Measurements from ENCODE around the gene TRIM66. TPM values are rescaled to one million over a fixed set of nuclear protein-coding genes. Genes with fewer than 3 reads are reported as not detected.
A peak's percentile ranks its signal among the peaks of the same experiment; 100 is the strongest.

The TRIM66 gene
- total and polyA plus RNA-seq, 2 donors, result 3.2 to 7.8 TPM

DNA sequence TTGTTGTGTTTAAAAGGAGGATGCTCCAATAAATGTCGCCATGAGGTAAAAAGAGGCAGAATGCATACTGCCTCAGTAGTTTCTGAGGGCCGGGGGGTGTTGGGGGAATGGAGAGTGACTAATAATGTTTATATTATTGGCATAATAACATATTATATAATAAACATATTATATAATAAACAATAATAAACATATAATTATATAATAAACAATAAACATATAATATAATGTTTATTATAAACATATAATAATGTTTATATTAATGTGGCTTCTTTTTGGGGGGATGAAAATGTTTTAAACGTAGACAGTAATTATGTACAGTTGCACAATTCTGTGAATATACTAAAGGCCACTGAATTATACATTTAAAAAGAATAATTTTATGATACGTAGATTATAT lies 35.6 kb downstream of the TRIM66 start:
- peaks cover 5% of the 10 kb centered on the region for H3K36me3 ChIP-seq (ENCODE audit: insufficient read depth)

DNA sequence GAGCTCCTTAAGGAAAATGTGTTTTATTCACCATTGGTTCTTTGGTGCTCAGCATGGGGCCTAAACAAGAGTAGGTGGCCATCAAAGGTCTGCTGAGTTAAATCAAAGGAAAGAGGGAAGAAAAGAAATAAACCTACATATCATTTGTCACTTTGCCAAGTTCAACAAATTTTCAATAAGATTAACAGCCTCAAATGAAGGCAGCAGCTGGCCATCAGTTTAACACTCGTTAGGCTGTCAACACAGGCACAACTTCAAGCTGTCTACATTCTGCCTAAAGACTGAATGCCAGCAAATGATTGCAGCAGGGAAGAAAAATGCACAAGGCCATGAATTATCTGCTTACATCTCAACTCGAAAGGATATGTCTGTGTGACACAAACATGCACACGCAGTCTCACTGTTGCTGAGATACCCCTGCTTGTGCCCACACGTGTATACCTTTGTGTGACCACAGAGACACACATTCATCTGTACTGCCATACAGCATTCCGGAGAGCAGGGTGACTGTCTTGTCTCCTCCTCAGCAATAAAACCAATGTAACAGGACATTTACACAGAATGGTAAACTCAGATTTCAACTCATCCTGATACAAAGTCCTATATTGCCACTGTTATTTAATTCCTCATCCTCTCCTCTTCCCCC lies 40.1 kb downstream of the TRIM66 start:
- WGBS, result 68% methylated on average over 5 of the region's 5 CpGs
- peaks cover 6% of the 10 kb centered on the region for H3K36me3 ChIP-seq (ENCODE audit: insufficient read depth)

More for the DNA sequence above, 35.6 kb downstream of the TRIM66 start:
- H3K27ac ChIP-seq (ENCODE audit: low read depth), result no peak overlapping the region
- H3K4me3 ChIP-seq (ENCODE audit: low read depth, low read length), result no peak overlapping the region
- WGBS, result 93% methylated on average over 4 of the region's 4 CpGs
- no peak for DNase-seq (ENCODE audit: extremely low spot score)
- no peaks in the 10 kb centered on the region for H3K4me1 ChIP-seq (ENCODE audit: insufficient read depth)

DNA sequence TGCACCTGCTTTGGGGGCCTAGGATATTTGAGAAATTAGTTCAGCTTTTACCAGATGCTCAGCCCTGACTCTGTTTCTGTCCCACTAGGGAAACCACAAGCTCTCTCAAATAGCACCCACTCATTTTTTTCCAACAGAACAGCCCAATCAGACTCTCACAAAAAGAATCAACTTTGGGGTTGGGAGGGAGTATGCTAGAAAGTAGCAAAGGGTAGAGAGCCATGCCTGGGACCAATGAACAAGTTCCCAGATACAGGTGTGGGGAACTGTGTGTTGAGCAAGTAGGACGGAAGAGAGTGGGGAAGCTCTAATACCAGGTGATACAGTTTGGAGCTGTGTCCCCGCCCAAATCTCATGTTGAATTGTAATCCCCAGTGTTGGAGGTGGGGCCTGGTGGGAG lies 41.1 kb downstream of the TRIM66 start:
- Histone ChIP-seq H3K27ac (ENCODE audit: low read depth) (no peak overlapping the region), H3K4me3 (ENCODE audit: low read depth, low read length) (no peak overlapping the region), H3K4me1 (ENCODE audit: insufficient read depth) (no peaks in the 10 kb centered on the region), H3K36me3 (ENCODE audit: insufficient read depth) (peaks cover 4% of the 10 kb centered on the region)
- DNase-seq (ENCODE audit: extremely low spot score), result no peak
- 95% methylated on average over 2 of the region's 2 CpGs for WGBS

More for the DNA sequence above, 40.1 kb downstream of the TRIM66 start:
- H3K27ac ChIP-seq (ENCODE audit: low read depth), result no peak overlapping the region
- no peak overlapping the region for H3K4me3 ChIP-seq (ENCODE audit: low read depth, low read length)
- no peaks in the 10 kb centered on the region for H3K4me1 ChIP-seq (ENCODE audit: insufficient read depth)
- DNase-seq (ENCODE audit: extremely low spot score), result no peak

DNA sequence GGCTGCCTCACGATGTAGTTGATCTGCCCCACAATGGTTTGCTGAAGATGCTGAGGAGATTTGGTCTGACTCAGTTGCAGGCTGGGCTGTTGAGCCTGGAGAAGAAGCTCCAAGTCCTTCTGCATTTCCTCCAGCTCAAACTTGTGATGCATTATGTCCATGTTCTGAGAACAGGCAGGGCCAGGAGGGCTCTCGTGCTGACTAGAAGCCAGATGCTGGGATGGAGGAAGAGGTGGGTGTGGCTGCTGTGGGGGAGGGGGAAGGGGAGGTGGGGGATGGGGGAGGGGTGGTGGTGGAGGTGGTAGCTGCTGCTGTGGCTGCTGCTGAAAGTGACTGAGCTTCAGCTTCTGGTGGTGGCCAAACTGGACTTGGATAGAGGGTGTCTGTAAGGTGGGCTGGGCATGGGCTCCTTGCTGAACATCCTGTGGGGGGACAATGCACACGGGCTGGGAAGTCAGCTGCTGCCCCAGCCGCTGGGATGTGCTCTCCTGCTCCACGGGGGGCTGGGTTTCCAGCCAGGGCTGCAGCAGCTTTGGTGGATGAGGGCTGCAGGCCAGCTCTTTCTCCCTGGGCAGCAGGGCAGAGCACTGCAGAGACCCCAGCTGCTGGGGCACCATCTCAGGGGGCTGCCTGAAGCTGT lies 42.1 kb downstream of the TRIM66 start:
- Histone ChIP-seq H3K36me3 (ENCODE audit: insufficient read depth) (peaks cover 1% of the 10 kb centered on the region), H3K4me3 (ENCODE audit: low read depth, low read length) (no peak overlapping the region), H3K27ac (ENCODE audit: low read depth) (no peak overlapping the region), H3K4me1 (ENCODE audit: insufficient read depth) (no peaks in the 10 kb centered on the region)
- 50% methylated on average over 5 of the region's 5 CpGs for WGBS
- DNase-seq (ENCODE audit: extremely low spot score), result no peak

DNA sequence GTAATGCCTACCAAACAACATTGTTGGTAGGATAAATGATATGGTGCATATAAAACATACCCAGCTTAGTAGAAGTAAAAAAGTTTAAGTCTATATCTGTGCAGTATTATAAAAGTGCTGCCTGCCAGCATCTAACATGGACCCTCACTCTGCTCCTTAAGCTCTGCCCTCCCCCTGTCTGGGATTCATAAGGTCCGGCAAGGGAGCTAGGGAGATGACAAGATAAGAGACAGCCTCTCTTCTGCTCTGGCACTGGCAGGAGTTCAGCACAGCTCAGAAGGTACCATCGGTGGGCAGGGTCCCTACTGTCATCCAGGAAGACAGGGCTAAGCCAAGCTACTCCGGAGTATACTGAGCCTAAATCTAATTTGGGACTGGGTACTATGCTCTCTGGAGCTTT lies 42.8 kb downstream of the TRIM66 start:
- 77% methylated on average over 3 of the region's 3 CpGs for WGBS
- peaks cover 1% of the 10 kb centered on the region for H3K36me3 ChIP-seq (ENCODE audit: insufficient read depth)
- DNase-seq (ENCODE audit: extremely low spot score), result no peak

DNA sequence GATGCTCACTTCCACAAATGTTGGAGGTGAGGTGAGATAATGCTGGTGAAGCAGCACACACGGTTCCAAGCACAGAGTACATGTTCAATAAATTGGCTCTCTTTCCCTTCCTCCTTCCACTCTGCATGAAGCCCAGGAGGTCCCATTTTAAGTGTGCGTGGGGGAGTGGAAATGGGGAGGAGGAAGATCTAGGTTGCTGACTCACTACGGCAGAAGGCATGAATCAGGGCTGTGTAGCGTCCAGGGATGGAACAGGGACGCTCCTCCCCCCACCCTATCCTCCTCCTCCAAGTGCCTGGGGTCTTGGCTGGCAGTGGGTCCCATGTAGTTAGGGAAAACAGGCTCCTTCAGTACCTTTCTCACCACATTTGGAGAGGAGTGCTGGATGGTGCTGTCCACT lies 44.2 kb downstream of the TRIM66 start:
- Histone ChIP-seq H3K4me3 (ENCODE audit: low read depth, low read length) (no peak overlapping the region), H3K36me3 (ENCODE audit: insufficient read depth) (peaks cover 1% of the 10 kb centered on the region), H3K4me1 (ENCODE audit: insufficient read depth) (no peaks in the 10 kb centered on the region), H3K27ac (ENCODE audit: low read depth) (no peak overlapping the region)
- 93% methylated on average over 5 of the region's 5 CpGs for WGBS
- no peak for DNase-seq (ENCODE audit: extremely low spot score)

More for the DNA sequence above, 42.8 kb downstream of the TRIM66 start:
- no peak overlapping the region for H3K27ac ChIP-seq (ENCODE audit: low read depth)
- no peaks in the 10 kb centered on the region for H3K4me1 ChIP-seq (ENCODE audit: insufficient read depth)
- H3K4me3 ChIP-seq (ENCODE audit: low read depth, low read length), result no peak overlapping the region

DNA sequence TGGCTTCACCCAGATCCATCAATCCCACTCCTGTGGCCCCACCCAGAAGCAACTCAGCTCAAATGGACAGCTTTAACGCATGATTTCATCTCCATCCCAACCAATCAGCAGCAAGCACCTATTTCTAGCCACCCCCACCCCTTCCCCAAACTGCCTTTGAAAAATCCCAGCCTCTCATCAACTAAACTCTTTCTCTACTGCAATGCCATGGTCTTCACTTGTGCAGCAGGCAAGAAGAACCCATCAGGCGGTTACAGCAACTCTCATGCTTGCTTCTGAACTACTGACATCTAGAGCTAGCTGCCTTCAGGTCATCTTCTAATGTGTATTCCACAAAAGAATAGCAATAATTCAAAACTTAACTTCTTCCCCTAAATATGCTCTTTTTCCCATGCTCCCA lies 46.3 kb downstream of the TRIM66 start:
- H3K36me3 ChIP-seq (ENCODE audit: insufficient read depth), result peaks cover 1% of the 10 kb centered on the region
- over 99% methylated on average over 2 of the region's 2 CpGs for WGBS
- no peak for DNase-seq (ENCODE audit: extremely low spot score)

DNA sequence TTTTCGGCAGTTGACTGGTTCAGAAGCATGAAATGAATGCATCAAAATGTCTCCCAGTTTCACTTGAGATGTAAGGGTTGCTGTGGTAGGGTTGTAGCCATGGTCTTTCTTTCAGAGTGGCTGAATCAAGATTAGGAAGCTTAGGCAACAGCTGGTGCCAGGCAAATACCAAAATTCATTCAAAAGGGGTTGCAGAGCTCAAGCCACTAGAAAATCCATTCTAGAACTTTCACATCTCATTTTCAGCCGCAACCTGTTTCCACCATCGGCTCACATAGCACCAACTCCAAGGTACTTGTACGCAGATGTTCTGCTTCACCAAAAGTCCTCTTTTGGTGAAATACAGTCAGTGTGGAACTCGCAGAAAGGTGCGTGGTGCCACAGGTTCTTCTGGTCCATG lies 48.0 kb downstream of the TRIM66 start:
- no peak overlapping the region for H3K4me3 ChIP-seq (ENCODE audit: low read depth, low read length)
- WGBS, result 96% methylated on average over 6 of the region's 6 CpGs
- no peak overlapping the region for H3K27ac ChIP-seq (ENCODE audit: low read depth)
- H3K36me3 ChIP-seq (ENCODE audit: insufficient read depth), result peaks cover 1% of the 10 kb centered on the region
- no peak for DNase-seq (ENCODE audit: extremely low spot score)
- H3K4me1 ChIP-seq (ENCODE audit: insufficient read depth), result no peaks in the 10 kb centered on the region

More for the DNA sequence above, 46.3 kb downstream of the TRIM66 start:
- Histone ChIP-seq H3K4me3 (ENCODE audit: low read depth, low read length) (no peak overlapping the region), H3K4me1 (ENCODE audit: insufficient read depth) (no peaks in the 10 kb centered on the region), H3K27ac (ENCODE audit: low read depth) (no peak overlapping the region)

DNA sequence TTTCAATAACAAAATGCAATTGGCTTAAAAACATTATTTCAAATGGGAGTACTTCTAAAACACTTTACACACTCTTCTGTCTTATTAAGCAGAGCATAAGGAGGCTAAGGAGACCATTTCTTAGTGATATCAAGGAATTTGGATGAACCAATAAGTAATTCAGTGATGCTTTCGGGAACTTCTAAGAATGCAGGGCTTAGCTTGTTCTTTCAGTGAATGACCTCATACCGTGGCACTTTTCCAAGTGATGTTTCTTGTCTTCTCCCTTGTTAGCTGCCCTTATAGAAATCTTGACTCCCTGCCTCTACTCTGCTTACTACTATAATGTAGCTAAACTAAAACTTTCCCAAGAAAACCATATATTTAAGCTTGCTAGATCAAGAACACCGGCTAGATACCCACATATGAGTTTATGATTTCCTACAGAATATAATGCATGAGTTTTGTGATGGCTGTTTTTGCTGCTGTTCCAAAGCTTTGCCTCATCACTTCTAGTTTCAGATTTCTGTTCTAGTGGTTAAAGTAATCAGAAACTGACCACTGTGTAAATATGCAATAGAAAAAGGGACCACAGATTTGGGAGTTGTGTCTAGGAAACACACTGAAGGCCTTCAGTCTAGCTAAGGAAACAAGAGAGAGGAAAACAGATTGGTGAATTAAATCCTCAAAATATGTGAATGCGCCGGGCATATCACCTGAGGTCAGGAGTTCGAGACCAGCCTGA lies 50.9 kb downstream of the TRIM66 start:
- 53% methylated on average over 6 of the region's 6 CpGs for WGBS
- Histone ChIP-seq H3K4me1 (ENCODE audit: insufficient read depth) (no peaks in the 10 kb centered on the region), H3K36me3 (ENCODE audit: insufficient read depth) (no peaks in the 10 kb centered on the region), H3K4me3 (ENCODE audit: low read depth, low read length) (no peak overlapping the region), H3K27ac (ENCODE audit: low read depth) (no peak overlapping the region)
- peak; percentile 53 for DNase-seq (ENCODE audit: extremely low spot score)

DNA sequence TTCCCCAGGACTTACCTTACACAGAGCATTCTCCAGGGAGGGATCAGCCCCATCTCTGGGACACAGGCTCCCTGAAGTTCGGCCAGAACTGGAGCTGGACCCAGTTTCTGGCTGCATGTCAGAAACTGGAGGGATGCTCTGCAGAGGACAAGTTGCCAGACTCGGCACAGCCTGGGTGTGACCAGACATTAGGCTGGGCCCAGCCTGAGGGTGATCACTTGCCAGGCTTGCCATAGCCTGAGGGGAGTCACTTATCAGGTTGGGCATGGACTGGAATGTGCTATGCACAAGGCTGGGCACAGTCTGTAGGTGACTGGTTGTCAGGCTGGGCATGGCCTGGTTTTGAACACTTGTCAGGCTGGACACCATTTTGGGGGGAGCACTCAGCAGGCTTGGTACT lies 57.8 kb downstream of the TRIM66 start:
- 79% methylated on average over 2 of the region's 2 CpGs for WGBS
- no peak overlapping the region for H3K4me3 ChIP-seq (ENCODE audit: low read depth, low read length)
- H3K4me1 ChIP-seq (ENCODE audit: insufficient read depth), result no peaks in the 10 kb centered on the region
- no peak for DNase-seq (ENCODE audit: extremely low spot score)
- H3K27ac ChIP-seq (ENCODE audit: low read depth), result no peak overlapping the region
- H3K36me3 ChIP-seq (ENCODE audit: insufficient read depth), result peaks cover 4% of the 10 kb centered on the region

DNA sequence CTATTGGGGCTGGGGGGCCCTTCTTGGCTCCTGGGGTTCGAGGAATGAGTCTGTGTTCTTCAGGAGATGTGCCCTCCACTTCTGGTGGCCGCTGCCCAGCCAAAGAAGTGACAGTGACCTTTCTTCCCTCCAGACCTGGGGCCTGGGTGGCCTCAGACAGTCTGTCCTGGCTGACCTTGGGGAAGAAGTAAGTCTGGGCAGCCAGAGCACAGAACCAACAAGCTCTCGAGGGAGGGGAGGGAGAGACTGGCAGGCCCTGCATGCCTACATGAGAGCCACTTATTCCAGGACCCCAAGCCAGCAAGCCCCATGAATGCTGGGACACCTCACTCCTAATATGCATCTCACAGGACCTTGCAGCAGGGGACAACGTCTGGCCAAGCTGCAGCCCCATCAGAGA lies 61.3 kb downstream of the TRIM66 start:
- H3K4me1 ChIP-seq (ENCODE audit: insufficient read depth), result no peaks in the 10 kb centered on the region
- WGBS, result 72% methylated on average over 4 of the region's 4 CpGs
- H3K36me3 ChIP-seq (ENCODE audit: insufficient read depth), result peaks cover 4% of the 10 kb centered on the region
- H3K27ac ChIP-seq (ENCODE audit: low read depth), result no peak overlapping the region
- no peak for DNase-seq (ENCODE audit: extremely low spot score)
- H3K4me3 ChIP-seq (ENCODE audit: low read depth, low read length), result no peak overlapping the region

DNA sequence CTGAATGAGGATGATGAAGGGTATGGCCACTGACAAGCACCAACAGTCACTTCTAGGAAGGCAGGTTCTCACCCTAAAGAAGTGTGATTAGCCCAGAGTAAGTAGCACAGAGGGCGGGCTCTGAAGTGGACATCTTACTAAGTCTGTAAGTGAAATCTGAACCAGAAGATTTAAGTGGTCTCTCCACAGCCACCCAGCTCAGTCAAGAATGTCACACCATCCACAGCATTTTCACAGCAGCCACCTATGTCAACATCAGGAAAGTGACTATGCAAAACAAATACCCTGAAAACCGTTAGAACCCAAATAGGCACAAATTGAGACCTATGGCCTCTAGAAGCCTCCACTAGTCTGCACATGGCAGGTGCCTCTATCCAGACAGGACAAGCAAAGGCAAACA lies 65.4 kb downstream of the TRIM66 start:
- H3K27ac ChIP-seq (ENCODE audit: low read depth), result no peak overlapping the region
- H3K4me1 ChIP-seq (ENCODE audit: insufficient read depth), result no peaks in the 10 kb centered on the region
- no peaks in the 10 kb centered on the region for H3K36me3 ChIP-seq (ENCODE audit: insufficient read depth)
- WGBS, result 84% methylated on average over 2 of the region's 2 CpGs
- DNase-seq (ENCODE audit: extremely low spot score), result no peak
- no peak overlapping the region for H3K4me3 ChIP-seq (ENCODE audit: low read depth, low read length)

DNA sequence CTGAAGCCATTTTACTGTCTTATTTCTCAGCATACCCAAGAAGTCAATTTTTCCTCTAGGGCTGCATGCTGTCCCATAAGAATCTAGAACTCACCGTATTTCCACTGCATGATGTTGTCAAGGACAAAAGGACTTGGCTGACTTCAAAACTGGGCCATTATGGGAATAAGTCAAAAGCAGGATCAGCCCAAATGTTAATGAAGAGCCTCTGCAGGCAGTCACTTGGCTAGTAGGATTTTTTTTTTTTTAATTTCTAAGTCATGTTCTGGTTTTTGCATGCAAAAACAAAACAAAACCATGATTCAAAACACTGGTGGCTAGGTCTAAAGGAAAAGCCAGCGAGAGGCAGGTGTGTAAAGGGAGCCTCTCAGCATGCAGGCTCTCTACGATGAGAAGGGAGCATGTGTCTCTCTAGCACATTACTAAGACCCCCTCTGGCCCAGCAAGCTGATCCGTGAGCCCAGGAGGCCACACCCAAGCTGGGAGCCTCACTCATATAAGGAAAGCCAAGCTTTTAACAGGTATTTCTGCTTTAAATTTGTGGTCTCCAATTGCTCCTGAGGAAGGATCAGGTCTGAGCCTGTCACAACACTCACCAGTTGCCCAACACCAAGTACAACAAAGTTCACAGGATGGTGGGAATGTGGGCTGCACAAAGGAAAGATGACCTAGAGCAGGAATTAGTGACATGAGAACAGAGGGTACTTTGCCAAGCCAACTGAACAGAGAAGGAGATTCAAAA lies 67.0 kb downstream of the TRIM66 start:
- DNase-seq (ENCODE audit: extremely low spot score), result no peak
- Histone ChIP-seq H3K4me3 (ENCODE audit: low read depth, low read length) (no peak overlapping the region), H3K36me3 (ENCODE audit: insufficient read depth) (no peaks in the 10 kb centered on the region), H3K27ac (ENCODE audit: low read depth) (no peak overlapping the region), H3K4me1 (ENCODE audit: insufficient read depth) (no peaks in the 10 kb centered on the region)
- 85% methylated on average over 4 of the region's 4 CpGs for WGBS

Data from urinary bladder (tissue), 4 donors.